Measurements from ENCODE around the gene NHEJ1. TPM values are rescaled to one million over a fixed set of nuclear protein-coding genes. Genes with fewer than 3 reads are reported as not detected.

NHEJ1 gene
- total and polyA plus RNA-seq, 9 of the 15 experiments (the other 6 are each of a cell fraction or from before 2014, with no cell fraction given): 9.0 to 23.7 (median 13.9) TPM

- TF ChIP-seq CTCF (IDR thresholded peaks at IDR 0.05 in 2 of 3, conservative IDR thresholded peaks at IDR 0.05 in 1 of 3; ENCODE audit: insufficient read depth in 2 of 3, low read depth in 1 of 3, low read length in 3 of 3) (peak; percentile 61 to 72 (median 66)), CHCHD3 (CRISPR knock-in tag; IDR thresholded peaks at IDR 0.05) (no peak), PTRF (tag; IDR thresholded peaks at IDR 0.05) (no peak), RUNX1 (IDR thresholded peaks at IDR 0.05; ENCODE audit: low read depth) (no peak), DEAF1 (CRISPR knock-in tag; IDR thresholded peaks at IDR 0.05) (peak; percentile 51; the same call in 1 of the 2 replicates), NCOA1 (IDR thresholded peaks at IDR 0.05; ENCODE audit: low read depth) (no peak), VEZF1 (CRISPR knock-in tag; IDR thresholded peaks at IDR 0.05) (peak; percentile 49), TAF7 (tag; IDR thresholded peaks at IDR 0.05) (no peak), ZC3H4 (CRISPR knock-in tag; IDR thresholded peaks at IDR 0.05; ENCODE audit: borderline replicate concordance) (no peak), ZBTB7A (IDR thresholded peaks at IDR 0.05; ENCODE audit: borderline replicate concordance, control insufficient read depth, low read depth, low read length) (no peak), ZNF347 (CRISPR knock-in tag; IDR thresholded peaks at IDR 0.05; ENCODE audit: low read depth) (no peak), RAD21 (CRISPR knock-in tag; conservative IDR thresholded peaks at IDR 0.05 in 1 of 2, IDR thresholded peaks at IDR 0.05 in 1 of 2) (peak; percentile 65 to 74), SMC3 (conservative IDR thresholded peaks at IDR 0.05; ENCODE audit: insufficient read depth, low read depth, low read length) (peak; percentile 65), PBX2 (CRISPR knock-in tag; IDR thresholded peaks at IDR 0.05; ENCODE audit: low read depth) (no peak), PBX2 (tag; conservative IDR thresholded peaks at IDR 0.05; ENCODE audit: low read depth) (no peak), ZNF24 (IDR thresholded peaks at IDR 0.05) (no peak), CHD4 (IDR thresholded peaks at IDR 0.05; ENCODE audit: insufficient read depth, insufficient replicate concordance, low read depth, low read length, poor library complexity, severe bottlenecking) (no peak), ATF1 (CRISPR knock-in tag; IDR thresholded peaks at IDR 0.05) (no peak), ATF1 (tag; IDR thresholded peaks at IDR 0.05) (no peak), ZFPM2 (CRISPR knock-in tag; IDR thresholded peaks at IDR 0.05) (no peak)
Observed at GRCh38 chr2:219119422-219120043, 41.1 kb downstream of the NHEJ1 start (continued).

Measured in K562 (cell line).